Ovary (tissue), 3 donors: ENCODE measurements around the gene SELENOT.

Experiments
- CTCF ChIP-seq, 3 donors: fragments of 450-650 bp in 2 of 3; fragments of 200-600 bp in 1 of 3; IDR thresholded peaks; one replicate each; pipeline versions ENCODE4 v1.5.1 to v1.8.0; 2016 to 2022; ENCODE audit warnings: antibody characterized with exemption in 3 of 3, mild to moderate bottlenecking in 1 of 3
- POLR2A ChIP-seq: fragments of 450-650 bp; IDR thresholded peaks from one replicate; pipeline ENCODE4 v1.6.1; 2017; ENCODE audit warnings: antibody characterized with exemption, mild to moderate bottlenecking, moderate library complexity
- donor health status: DM: no; HTN: no; CAD: no.

GRCh38 chr3:150613709-150614480, 10.8 kb downstream of the SELENOT start:
- no peak for TF ChIP-seq POLR2A
- no peak for TF ChIP-seq CTCF (IDR thresholded peaks at IDR 0.05)
